Progenitor cell of endocrine pancreas (in vitro differentiated cells): ENCODE results near the gene FREM2. TPM values are rescaled to one million over a fixed set of nuclear protein-coding genes. Genes with fewer than 3 reads are reported as not detected.

Experiments used
- DNase-seq: peaks from one replicate; pipeline ENCODE4 v3.0.0; 2021; ENCODE audit warnings: low spot score; ENCODE audit not compliant: unreplicated experiment
- H3K27ac Mint-ChIP-seq: 2 replicates; pipeline ENCODE4 v1.8.0; 2021; ENCODE audit warnings: mild to moderate bottlenecking, moderate library complexity, mixed read lengths
- H3K27me3 Mint-ChIP-seq: 2 replicates; pipeline ENCODE4 v1.8.0; 2021; ENCODE audit warnings: mixed read lengths
- H3K36me3 Mint-ChIP-seq: 2 replicates; pipeline ENCODE4 v1.8.0; 2022; ENCODE audit warnings: mixed read lengths; ENCODE audit not compliant: insufficient read depth
- H3K4me1 Mint-ChIP-seq: 2 replicates; pipeline ENCODE4 v1.8.0; 2021; ENCODE audit warnings: low read depth, mixed read lengths
- H3K4me3 Mint-ChIP-seq: 2 replicates; pipeline ENCODE4 v1.8.0; 2021; ENCODE audit warnings: low read depth, mild to moderate bottlenecking, moderate library complexity, mixed read lengths
- H3K9me3 Mint-ChIP-seq: 2 replicates; pipeline ENCODE4 v1.8.0; 2021; ENCODE audit warnings: low read depth, mixed read lengths
- total RNA-seq: library from RNA; stranded (reverse); gene quantifications from 2 replicates; pipeline ENCODE4 v1.2.1, GENCODE V29; 2021
- TF ChIP-seq, protein P1 (sequence below): fragments of 200-600 bp; sonication (generic); IDR thresholded peaks from one replicate; pipeline ENCODE4 v1.5.0; 2021; ENCODE audit warnings: antibody characterized with exemption, mild to moderate bottlenecking; ENCODE audit not compliant: unreplicated experiment

The FREM2 gene
- total RNA-seq, 1 donor from 2014 or later: 75.3 TPM

DNA sequence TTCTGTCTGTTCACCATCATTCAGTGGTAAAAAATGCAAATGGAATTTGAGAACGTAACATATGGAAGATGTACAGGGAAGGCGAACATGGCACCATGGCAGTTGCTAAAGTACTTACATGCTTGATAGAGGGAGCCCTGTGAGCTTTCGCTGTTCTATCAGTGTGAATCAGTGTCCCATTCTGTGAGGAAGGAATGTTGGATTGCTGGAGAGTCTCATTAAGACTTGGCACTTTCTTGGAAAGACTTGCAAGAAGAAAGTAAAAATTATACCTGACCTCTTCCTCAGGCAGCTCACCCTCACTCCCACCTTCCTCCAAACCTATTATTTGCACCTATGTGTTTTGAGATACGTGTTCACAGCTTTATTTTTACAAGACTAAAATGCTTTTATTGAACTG is 43.5 kb downstream of the FREM2 start:
- DNase-seq: no peak
- TF ChIP-seq, protein P1, sequence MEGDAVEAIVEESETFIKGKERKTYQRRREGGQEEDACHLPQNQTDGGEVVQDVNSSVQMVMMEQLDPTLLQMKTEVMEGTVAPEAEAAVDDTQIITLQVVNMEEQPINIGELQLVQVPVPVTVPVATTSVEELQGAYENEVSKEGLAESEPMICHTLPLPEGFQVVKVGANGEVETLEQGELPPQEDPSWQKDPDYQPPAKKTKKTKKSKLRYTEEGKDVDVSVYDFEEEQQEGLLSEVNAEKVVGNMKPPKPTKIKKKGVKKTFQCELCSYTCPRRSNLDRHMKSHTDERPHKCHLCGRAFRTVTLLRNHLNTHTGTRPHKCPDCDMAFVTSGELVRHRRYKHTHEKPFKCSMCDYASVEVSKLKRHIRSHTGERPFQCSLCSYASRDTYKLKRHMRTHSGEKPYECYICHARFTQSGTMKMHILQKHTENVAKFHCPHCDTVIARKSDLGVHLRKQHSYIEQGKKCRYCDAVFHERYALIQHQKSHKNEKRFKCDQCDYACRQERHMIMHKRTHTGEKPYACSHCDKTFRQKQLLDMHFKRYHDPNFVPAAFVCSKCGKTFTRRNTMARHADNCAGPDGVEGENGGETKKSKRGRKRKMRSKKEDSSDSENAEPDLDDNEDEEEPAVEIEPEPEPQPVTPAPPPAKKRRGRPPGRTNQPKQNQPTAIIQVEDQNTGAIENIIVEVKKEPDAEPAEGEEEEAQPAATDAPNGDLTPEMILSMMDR: no peak
- Mint-ChIP-seq H3K27me3 (no peaks in the 10 kb centered on the region), H3K4me3 (no peak overlapping the region), H3K4me1 (peaks cover 48% of the 10 kb centered on the region), H3K9me3 (no peaks in the 10 kb centered on the region), H3K36me3 (peaks cover 3% of the 10 kb centered on the region), H3K27ac (no peak overlapping the region)

DNA sequence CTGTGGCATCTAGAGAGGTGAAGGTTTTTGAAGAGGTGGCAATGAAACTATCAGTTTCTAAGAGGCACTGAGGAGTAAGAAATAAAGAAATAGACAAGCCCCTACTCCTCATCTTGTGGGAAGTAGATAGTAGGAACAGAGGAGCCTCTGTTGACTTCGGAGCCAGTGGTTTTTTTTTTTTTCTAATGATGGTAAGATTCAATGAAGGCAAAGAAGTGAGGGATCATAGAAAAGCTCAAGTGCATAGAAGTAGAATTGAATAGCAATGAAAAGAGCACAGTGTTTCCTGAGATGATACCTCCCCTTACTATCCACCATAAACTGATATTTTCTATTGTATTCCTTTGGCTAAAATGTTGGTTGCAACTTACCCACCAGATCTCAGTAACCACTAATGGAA is 46.3 kb downstream of the FREM2 start:
- Mint-ChIP-seq H3K4me1 (peaks cover 58% of the 10 kb centered on the region), H3K4me3 (no peak overlapping the region), H3K27me3 (no peaks in the 10 kb centered on the region), H3K36me3 (peaks cover 5% of the 10 kb centered on the region), H3K27ac (no peak overlapping the region), H3K9me3 (peaks cover 3% of the 10 kb centered on the region)
- DNase-seq: no peak
- TF ChIP-seq, protein P1: no peak

DNA sequence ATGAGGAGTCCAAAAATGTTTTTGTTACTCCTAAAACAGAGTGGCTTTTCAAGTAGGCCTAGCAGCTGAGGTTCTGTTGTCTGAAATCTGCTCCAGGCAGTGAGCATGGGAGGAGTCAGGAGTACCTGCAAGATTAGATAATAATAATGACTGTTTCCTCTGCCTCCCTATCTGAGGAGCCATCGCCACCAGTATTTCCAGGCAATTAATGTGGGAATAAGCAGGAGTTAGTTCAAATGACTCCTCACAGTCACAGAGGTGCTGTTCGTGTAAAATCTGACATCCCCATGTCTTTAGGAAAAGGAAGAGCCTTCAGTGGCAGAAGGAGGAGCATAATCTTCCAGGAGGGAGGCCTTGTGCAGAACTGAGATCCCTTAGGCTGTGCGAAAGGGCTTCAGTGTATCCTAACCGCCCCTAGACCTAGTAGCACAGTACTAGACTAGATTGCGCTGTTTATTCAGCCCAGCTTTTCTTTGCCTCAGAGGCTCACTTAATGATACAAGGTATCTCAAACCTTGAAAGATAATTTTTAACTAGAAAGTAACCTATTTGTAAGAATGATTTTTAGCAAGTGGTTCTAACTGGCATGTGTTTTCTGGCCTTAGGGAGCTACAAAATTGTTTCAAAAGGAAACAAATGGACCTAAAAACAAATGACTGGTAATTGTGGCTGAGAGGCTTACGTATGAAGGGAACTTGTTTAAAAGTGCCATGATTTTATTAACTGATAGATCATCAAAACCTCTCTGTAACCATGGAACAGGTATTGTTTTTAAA is 49.0 kb downstream of the FREM2 start:
- Mint-ChIP-seq H3K4me3 (peak overlapping the region; percentile 11), H3K36me3 (peaks cover 8% of the 10 kb centered on the region), H3K4me1 (peaks cover 46% of the 10 kb centered on the region), H3K9me3 (peaks cover 3% of the 10 kb centered on the region), H3K27ac (peak overlapping the region; percentile 75), H3K27me3 (no peaks in the 10 kb centered on the region)
- TF ChIP-seq, protein P1: no peak
- no peak for DNase-seq

DNA sequence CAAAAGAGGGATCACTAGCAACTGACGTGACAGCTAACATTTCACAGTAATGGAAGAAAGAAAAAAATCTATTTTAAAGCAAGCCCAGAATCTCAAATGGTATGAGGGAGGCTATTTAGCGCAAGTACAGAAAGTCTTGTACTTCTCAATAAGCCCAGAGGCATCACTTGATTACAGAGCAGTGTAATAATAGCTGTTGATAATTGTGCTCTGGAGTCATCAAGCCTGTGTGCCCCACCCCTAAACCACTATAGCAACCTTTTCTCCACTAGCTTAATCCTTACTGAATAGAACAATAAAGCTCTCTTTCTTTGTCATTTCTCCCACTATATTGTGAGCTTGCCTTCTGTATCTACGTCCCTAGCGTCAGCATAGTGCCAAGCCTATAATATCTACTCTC is 56.6 kb downstream of the FREM2 start:
- Mint-ChIP-seq H3K27me3 (no peaks in the 10 kb centered on the region), H3K27ac (no peak overlapping the region), H3K9me3 (no peaks in the 10 kb centered on the region), H3K4me3 (no peak overlapping the region), H3K36me3 (peaks cover 4% of the 10 kb centered on the region), H3K4me1 (peaks cover 11% of the 10 kb centered on the region)
- DNase-seq: no peak
- TF ChIP-seq, protein P1: no peak

DNA sequence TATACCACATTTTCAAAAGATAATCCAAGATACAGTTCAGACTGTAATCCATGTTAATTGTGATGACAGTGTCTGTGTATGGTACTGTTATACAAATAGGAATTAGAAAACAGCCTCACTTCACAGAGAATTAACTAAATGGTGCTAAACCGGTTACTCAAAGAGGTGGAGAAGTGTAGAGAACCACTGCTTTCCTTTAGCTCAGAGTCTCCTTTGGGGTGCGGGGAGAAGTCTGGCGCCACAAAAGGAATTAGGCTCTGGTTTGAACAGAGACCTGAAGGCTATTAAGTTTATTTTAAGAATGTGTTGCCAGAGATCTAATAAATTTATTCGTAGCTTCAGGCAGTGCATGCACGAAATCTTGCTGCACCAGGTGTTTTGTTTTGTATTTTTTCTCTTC is 65.8 kb downstream of the FREM2 start:
- no peaks in the 10 kb centered on the region for H3K9me3 Mint-ChIP-seq
- DNase-seq: no peak
- H3K27me3 Mint-ChIP-seq: no peaks in the 10 kb centered on the region
- H3K36me3 Mint-ChIP-seq: peaks cover 6% of the 10 kb centered on the region
- peak overlapping the region; percentile 18 for H3K27ac Mint-ChIP-seq
- no peak overlapping the region for H3K4me3 Mint-ChIP-seq
- peaks cover 20% of the 10 kb centered on the region for H3K4me1 Mint-ChIP-seq
- TF ChIP-seq, protein P1: no peak
